ENCODE data around the gene IL4I1.

The IL4I1 gene

GRCh38 chr19:49894879-49895565 lies 1.7 kb downstream of the IL4I1 start:
- no peak for DNase-seq

GRCh38 chr19:49894011-49894664 lies 2.5 kb downstream of the IL4I1 start:
- DNase-seq, result no peak

- DNase-seq, result no peak
Observed at GRCh38 chr19:49892716-49893115, 4.0 kb downstream of the IL4I1 start.

GRCh38 chr19:49891393-49891792 lies 5.3 kb downstream of the IL4I1 start:
- no peak for DNase-seq

GRCh38 chr19:49890349-49891311 lies 6.1 kb downstream of the IL4I1 start:
- peak; percentile 14 to 44 for DNase-seq

- DNase-seq, result no peak
Observed at GRCh38 chr19:49889687-49890348, 6.9 kb downstream of the IL4I1 start.

GRCh38 chr19:49889038-49889686 lies 7.5 kb downstream of the IL4I1 start:
- no peak for DNase-seq

GRCh38 chr19:49888510-49888824 lies 8.2 kb downstream of the IL4I1 start:
- no peak for DNase-seq

- no peak for DNase-seq
Observed at GRCh38 chr19:49887665-49888509, 8.8 kb downstream of the IL4I1 start.

GRCh38 chr19:49887037-49887664 lies 9.5 kb downstream of the IL4I1 start:
- no peak for DNase-seq

GRCh38 chr19:49884760-49885159 lies 11.9 kb downstream of the IL4I1 start:
- DNase-seq, result no peak

- DNase-seq, result no peak
Observed at GRCh38 chr19:49884109-49884508, 12.6 kb downstream of the IL4I1 start.

GRCh38 chr19:49883094-49883493 lies 13.6 kb downstream of the IL4I1 start:
- no peak for DNase-seq

GRCh38 chr19:49882643-49883042 lies 14.0 kb downstream of the IL4I1 start:
- no peak for DNase-seq

GRCh38 chr19:49881672-49882394 lies 14.9 kb downstream of the IL4I1 start:
- DNase-seq, result no peak

- DNase-seq, result no peak
Observed at GRCh38 chr19:49881186-49881585, 15.5 kb downstream of the IL4I1 start.

- DNase-seq, result no peak
Observed at GRCh38 chr19:49880162-49880869, 16.4 kb downstream of the IL4I1 start.

GRCh38 chr19:49879243-49879963 lies 17.3 kb downstream of the IL4I1 start:
- peak; percentile 75 to 78 for DNase-seq

- no peak for DNase-seq
Observed at GRCh38 chr19:49878744-49879070, 18.0 kb downstream of the IL4I1 start.
